Fibroblast of lung (primary cell): Measurements from ENCODE around the gene NOL9.

Source experiments
- EZH2 ChIP-seq: IDR thresholded peaks from 2 replicates; pipeline ENCODE4 v1.5.1; 2012; ENCODE audit warnings: low read length, control low read depth, mild to moderate bottlenecking; ENCODE audit errors: missing control alignments
- TF ChIP-seq, protein P1 (sequence below), 2 donors: IDR thresholded peaks in 1 of 2; conservative IDR thresholded peaks in 1 of 2; 1 replicate in 1 of 2; 2 replicates in 1 of 2; pipeline ENCODE4 v1.5.1; 2011 to 2012; ENCODE audit warnings: low read length in 2 of 2, control low read depth in 1 of 2, inconsistent platforms in 1 of 2, low read depth in 1 of 2, mild to moderate bottlenecking in 1 of 2

DNA sequence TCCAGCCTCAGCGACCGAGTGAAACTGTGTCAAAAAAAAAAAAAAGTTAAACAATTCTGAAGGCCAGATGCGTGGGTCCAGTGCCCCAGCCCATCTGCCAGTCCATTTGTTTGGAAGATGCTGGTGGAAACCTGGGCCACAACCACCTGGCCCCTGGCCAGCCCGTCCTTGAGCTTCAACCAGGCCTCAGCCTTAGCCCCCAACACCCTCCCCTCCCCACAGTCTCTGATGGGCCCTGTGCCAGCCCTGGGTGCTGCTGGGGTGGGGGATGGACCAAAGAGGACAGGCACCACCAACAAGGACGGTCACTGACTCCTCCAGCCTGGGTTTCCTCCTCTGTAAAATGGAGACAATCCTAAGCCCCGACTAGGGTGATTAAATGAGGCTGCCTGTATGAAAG, 43.3 kb downstream of the NOL9 start:
- TF ChIP-seq EZH2 = no peak
- TF ChIP-seq, protein P1, sequence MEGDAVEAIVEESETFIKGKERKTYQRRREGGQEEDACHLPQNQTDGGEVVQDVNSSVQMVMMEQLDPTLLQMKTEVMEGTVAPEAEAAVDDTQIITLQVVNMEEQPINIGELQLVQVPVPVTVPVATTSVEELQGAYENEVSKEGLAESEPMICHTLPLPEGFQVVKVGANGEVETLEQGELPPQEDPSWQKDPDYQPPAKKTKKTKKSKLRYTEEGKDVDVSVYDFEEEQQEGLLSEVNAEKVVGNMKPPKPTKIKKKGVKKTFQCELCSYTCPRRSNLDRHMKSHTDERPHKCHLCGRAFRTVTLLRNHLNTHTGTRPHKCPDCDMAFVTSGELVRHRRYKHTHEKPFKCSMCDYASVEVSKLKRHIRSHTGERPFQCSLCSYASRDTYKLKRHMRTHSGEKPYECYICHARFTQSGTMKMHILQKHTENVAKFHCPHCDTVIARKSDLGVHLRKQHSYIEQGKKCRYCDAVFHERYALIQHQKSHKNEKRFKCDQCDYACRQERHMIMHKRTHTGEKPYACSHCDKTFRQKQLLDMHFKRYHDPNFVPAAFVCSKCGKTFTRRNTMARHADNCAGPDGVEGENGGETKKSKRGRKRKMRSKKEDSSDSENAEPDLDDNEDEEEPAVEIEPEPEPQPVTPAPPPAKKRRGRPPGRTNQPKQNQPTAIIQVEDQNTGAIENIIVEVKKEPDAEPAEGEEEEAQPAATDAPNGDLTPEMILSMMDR (conservative IDR thresholded peaks at IDR 0.05 in 1 of 2, IDR thresholded peaks at IDR 0.05 in 1 of 2; ENCODE audit: low read depth in 1 of 2, low read length in 2 of 2) = no peak
